HepG2 (cell line): ENCODE data around the gene FBLIM1. TPM values are rescaled to one million over a fixed set of nuclear protein-coding genes. Genes with fewer than 3 reads are reported as not detected.
A peak's percentile ranks its signal among the peaks of the same experiment; 100 is the strongest.

Experiments used
- E2F2 ChIP-seq: sonication (generic); formaldehyde crosslinking; IDR thresholded peaks from 2 replicates; pipeline ENCODE4 v1.4.0; 2020; ENCODE audit warnings: missing genetic modification reagents, borderline replicate concordance
- FOXA3 ChIP-seq: IDR thresholded peaks from 2 replicates; pipeline ENCODE4 v1.6.1; 2016; ENCODE audit warnings: missing genetic modification reagents, missing compliant biosample characterization
- LCORL ChIP-seq, 2 experiments: fragments of 450-650 bp in 1 of 2; sonication (generic) in 1 of 2; formaldehyde crosslinking in 1 of 2; IDR thresholded peaks; 2 replicates each; pipeline versions ENCODE4 v1.5.0 to v1.6.1; 2017 to 2020; ENCODE audit warnings: antibody characterized with exemption in 1 of 2, missing genetic modification reagents in 1 of 2
- MAFF ChIP-seq: IDR thresholded peaks from 2 replicates; pipeline ENCODE4 v1.6.1; 2011; ENCODE audit warnings: low read depth, low read length, improper control_type of control experiment
- NFRKB ChIP-seq: fragments of 450-650 bp; IDR thresholded peaks from 2 replicates; pipeline ENCODE4 v1.6.1; 2017
- PHF20 ChIP-seq: sonication (generic); formaldehyde crosslinking; IDR thresholded peaks from 2 replicates; pipeline ENCODE4 v1.5.0; 2020; ENCODE audit warnings: mild to moderate bottlenecking, missing genetic modification reagents
- POLR2A ChIP-seq, 2 experiments: IDR thresholded peaks; 2 replicates each; pipeline ENCODE4 v1.6.1; 2011; ENCODE audit warnings: low read depth in 2 of 2, low read length in 2 of 2, mild to moderate bottlenecking in 1 of 2, moderate library complexity in 1 of 2; ENCODE audit not compliant: insufficient read depth in 1 of 2
- RXRA ChIP-seq: sonication (generic); formaldehyde crosslinking; IDR thresholded peaks from 2 replicates; pipeline ENCODE4 v1.5.1; 2020; ENCODE audit warnings: missing genetic modification reagents
- TFDP2 ChIP-seq: sonication (generic); formaldehyde crosslinking; IDR thresholded peaks from 2 replicates; pipeline ENCODE4 v1.4.0; 2020; ENCODE audit warnings: missing genetic modification reagents
- TFE3 ChIP-seq: IDR thresholded peaks from 2 replicates; pipeline ENCODE4 v1.6.1; 2016
- YEATS2 ChIP-seq: sonication (generic); formaldehyde crosslinking; IDR thresholded peaks from 2 replicates; pipeline ENCODE4 v1.4.0; 2020; ENCODE audit warnings: missing genetic modification reagents, borderline replicate concordance
- ZBTB34 ChIP-seq: sonication (generic); formaldehyde crosslinking; IDR thresholded peaks from 2 replicates; pipeline ENCODE4 v1.8.0; 2022; ENCODE audit warnings: mild to moderate bottlenecking, missing genetic modification reagents
- ZFP90 ChIP-seq: sonication (generic); formaldehyde crosslinking; IDR thresholded peaks from 2 replicates; pipeline ENCODE4 v1.8.0; 2022; ENCODE audit warnings: missing genetic modification reagents, mild to moderate bottlenecking, inconsistent platforms, borderline replicate concordance
- ZNF20 ChIP-seq: sonication (generic); formaldehyde crosslinking; IDR thresholded peaks from 2 replicates; pipeline ENCODE4 v1.4.0; 2020; ENCODE audit warnings: mild to moderate bottlenecking, moderate library complexity, missing genetic modification reagents
- ZNF205 ChIP-seq: IDR thresholded peaks from 2 replicates; pipeline ENCODE4 v1.6.1; 2018; ENCODE audit warnings: missing biosample characterization, missing genetic modification reagents
- ZNF207 ChIP-seq: fragments of 450-650 bp; IDR thresholded peaks from 2 replicates; pipeline ENCODE4 v1.6.1; 2016; ENCODE audit warnings: antibody characterized with exemption, borderline replicate concordance
- ZNF317 ChIP-seq: sonication (generic); formaldehyde crosslinking; IDR thresholded peaks from 2 replicates; pipeline ENCODE4 v1.5.0; 2020; ENCODE audit warnings: mild to moderate bottlenecking, missing genetic modification reagents
- ZNF556 ChIP-seq: sonication (generic); formaldehyde crosslinking; IDR thresholded peaks from 2 replicates; pipeline ENCODE4 v1.4.0; 2020; ENCODE audit warnings: mild to moderate bottlenecking, missing genetic modification reagents, borderline replicate concordance
- ZNF580 ChIP-seq: IDR thresholded peaks from 2 replicates; pipeline ENCODE4 v1.6.1; 2016; ENCODE audit warnings: low read depth, borderline replicate concordance
- ZNF615 ChIP-seq: sonication (generic); formaldehyde crosslinking; IDR thresholded peaks from 2 replicates; pipeline ENCODE4 v1.5.0; 2020; ENCODE audit warnings: mild to moderate bottlenecking, missing genetic modification reagents, borderline replicate concordance
- polyA plus RNA-seq, 8 experiments: library from polyadenylated mRNA; depleted of rRNA in 3 of 8; stranded (reverse) in 7 of 8; unstranded in 1 of 8; fragments of >200 nt; fragmentation: Illumina TruSeq in 4 of 8; extraction: Trizol in 4 of 8; gene quantifications; 2 replicates each; pipeline versions ENCODE4 v1.2.1 to v1.2.3, GENCODE V29; 2011 to 2016; ENCODE audit warnings: low read depth in 4 of 8, missing spikeins in 1 of 8, mixed read lengths in 1 of 8; ENCODE audit not compliant: insufficient read depth in 1 of 8
- total RNA-seq, 5 experiments: library from RNA; depleted of rRNA; stranded (reverse); fragments of >200 nt; fragmentation: Illumina TruSeq; extraction: Trizol; gene quantifications; 2 replicates each; pipeline ENCODE4 v1.2.3, GENCODE V29; 2016; ENCODE audit warnings: low read depth in 1 of 5

The FBLIM1 gene
- total and polyA plus RNA-seq, 2 of the 13 experiments (the other 11 are each of a cell fraction or from before 2014, with no cell fraction given) = 10.6 to 23.0 TPM

- TF ChIP-seq ZBTB34 (no peak), ZNF317 (CRISPR knock-in tag) (peak; percentile 65), E2F2 (CRISPR knock-in tag) (no peak), PHF20 (CRISPR knock-in tag) (peak; percentile 35; the same call in 1 of the 2 replicates), TFE3 (CRISPR knock-in tag) (peak; percentile 44; the same call in 1 of the 2 replicates), LCORL (IDR thresholded peaks at IDR 0.05) (no peak), LCORL (CRISPR knock-in tag; IDR thresholded peaks at IDR 0.05) (peak; percentile 97), ZNF207 (no peak), YEATS2 (CRISPR knock-in tag) (peak; percentile 33; the same call in 1 of the 2 replicates), ZNF615 (CRISPR knock-in tag) (no peak), POLR2A (IDR thresholded peaks at IDR 0.05; ENCODE audit: insufficient read depth in 1 of 2, low read depth in 2 of 2, low read length in 2 of 2) (peak; percentile 54 to 86), NFRKB (no peak), ZNF20 (0 out of 2 replicates have a peak, but pooled peaks have one; percentile 47), ZNF205 (CRISPR knock-in tag) (0 out of 2 replicates have a peak, but pooled peaks have one; percentile 22), TFDP2 (CRISPR knock-in tag) (peak; percentile 44), RXRA (CRISPR knock-in tag) (peak; percentile 95), MAFF (no peak), ZNF556 (CRISPR knock-in tag) (peak; percentile 15; the same call in 1 of the 2 replicates), ZFP90 (CRISPR knock-in tag) (0 out of 2 replicates have a peak, but pooled peaks have one; percentile 27), ZNF580 (no peak; the same call in 1 of the 2 replicates), FOXA3 (peak; percentile 72)
These were observed 41.6 kb downstream of the FBLIM1 start (continued) for GRCh38 chr1:15799928-15800835.
